Frontal cortex (tissue), 4 donors: Measurements from ENCODE around the gene SOBP. TPM values are rescaled to one million over a fixed set of nuclear protein-coding genes. Genes with fewer than 3 reads are reported as not detected.
"Not testable (repeated sequence)": the region's sequence is repeated elsewhere in the genome, so short reads cannot be mapped to it uniquely, and the experiment has no call there.

Experiments
- DNase-seq, 2 donors: peaks; one replicate each; pipeline ENCODE4 v3.0.0; 2012; ENCODE audit warnings: low spot score in 2 of 2
- FAIRE-seq: peaks from 2 replicates; lab custom pipeline; 2012; peaks lifted over from hg19 to GRCh38; lab: Jason Lieb, UNC
- total RNA-seq: library from RNA; depleted of rRNA; stranded (reverse); fragments of >200 nt; gene quantifications from one replicate; pipeline ENCODE4 v1.2.3, GENCODE V29; 2014
- donor health status: control.
- donor health status: control.
- donor health status: control.

The SOBP gene
- total RNA-seq, 1 donor from 2014 or later, result 42.4 TPM

DNA sequence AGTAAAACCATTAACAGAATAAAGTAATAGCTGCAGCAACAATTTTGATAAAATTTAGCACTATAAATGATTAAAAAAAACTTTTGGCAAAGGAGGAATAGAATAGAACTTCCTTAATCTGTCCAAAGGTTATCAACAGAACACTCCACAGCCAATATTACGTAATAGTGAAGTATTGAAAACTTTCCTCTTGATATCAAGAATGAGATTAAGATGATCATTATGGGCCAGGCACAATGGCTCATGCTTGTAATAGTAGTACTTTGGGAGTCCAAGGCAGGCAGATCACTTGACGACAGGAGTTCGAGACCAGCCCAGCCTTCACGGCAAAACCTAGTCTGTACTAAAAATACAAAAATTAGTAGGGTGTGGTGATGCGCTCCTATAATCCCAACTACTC lies 26.0 kb downstream of the SOBP start:
- FAIRE-seq, result no peak
- DNase-seq, result no peak

DNA sequence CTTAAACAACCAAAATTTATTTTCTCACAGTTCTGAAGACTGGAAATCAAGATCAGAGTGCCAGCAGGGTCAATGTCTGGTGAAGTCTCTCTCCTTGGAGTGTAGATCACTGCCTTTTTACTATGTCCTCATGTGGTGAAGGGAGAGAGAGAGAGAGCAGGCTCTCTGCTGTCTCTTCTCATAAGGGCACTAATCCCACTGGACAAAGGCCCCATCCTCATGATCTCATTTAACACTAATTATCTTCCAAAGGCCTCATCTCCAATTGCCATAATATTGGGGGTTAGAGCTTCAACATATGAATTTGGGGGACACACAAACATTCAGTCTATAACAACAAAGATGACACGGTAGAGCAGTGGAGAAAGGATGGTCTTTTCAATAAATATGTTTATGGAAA lies 27.4 kb downstream of the SOBP start:
- DNase-seq (no peak), FAIRE-seq (no peak)

DNA sequence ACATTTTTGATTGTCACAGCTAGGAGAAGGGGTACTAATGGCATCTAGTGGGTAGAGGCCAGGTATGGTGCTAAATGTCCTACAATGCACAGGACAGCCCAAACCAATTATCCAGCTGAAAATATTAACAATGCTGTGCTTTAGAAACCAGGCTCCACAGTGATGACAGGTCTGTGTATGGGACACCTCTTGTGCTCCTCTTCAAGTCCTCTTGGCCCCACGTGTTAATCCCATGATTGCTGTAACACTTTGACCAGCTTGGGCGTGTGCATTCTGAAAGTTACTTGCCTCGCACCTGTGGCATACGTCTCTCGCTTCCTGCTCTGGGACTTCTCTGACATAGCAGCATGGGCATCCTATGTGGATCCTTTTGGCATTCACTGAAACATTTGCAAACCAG lies 29.3 kb downstream of the SOBP start:
- not testable (repeated sequence) for FAIRE-seq, DNase-seq

DNA sequence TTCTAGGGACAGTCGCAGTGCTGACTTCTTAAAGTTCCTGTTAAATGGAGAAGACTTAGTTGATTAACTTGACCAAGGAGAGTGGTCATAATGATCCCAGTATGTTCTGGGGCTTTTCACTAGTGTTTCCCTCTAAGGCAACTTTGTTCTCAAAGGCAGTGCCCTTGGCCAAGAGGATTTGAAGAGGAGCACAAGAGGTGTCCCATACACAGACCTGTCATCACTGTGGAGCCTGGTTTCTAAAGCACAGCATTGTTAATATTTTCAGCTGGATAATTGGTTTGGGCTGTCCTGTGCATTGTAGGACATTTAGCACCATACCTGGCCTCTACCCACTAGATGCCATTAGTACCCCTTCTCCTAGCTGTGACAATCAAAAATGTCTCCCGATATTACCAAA lies 30.8 kb downstream of the SOBP start:
- not testable (repeated sequence) for FAIRE-seq, DNase-seq

DNA sequence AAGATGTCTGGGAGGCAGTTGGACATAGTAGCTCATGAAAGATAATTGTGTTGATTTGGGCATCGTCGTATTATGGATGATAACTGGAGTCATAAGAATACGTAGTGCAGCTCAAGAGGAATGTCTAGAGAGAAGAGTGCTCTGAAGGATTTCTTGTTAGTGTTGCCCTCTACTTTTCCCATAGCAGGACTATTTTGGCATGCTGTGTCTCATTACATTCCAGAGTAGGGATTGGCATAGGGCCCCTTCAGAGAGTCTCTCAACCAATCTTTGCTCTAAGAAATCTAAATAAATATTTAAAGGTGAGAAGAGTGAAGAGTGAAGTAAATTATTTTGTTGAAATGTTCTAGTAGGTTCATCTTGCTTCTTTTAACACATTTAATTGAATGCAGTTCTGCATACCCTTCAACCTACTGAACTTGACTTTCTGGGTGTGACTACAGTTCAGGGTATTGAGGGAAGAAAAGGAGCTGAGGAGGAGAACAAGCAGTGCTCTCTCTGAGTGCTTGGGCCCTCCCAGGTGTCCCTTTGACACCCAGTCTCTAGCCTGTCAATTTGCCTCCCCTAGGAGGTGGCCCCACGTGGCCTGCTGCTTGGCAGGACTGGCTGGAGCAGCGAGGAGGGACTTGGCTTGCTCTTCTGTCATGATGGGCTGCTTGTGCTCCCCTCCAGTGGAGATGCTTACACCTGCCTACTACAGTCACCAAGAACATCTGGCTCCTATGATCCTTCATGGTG lies 33.3 kb downstream of the SOBP start:
- no peak for DNase-seq
- FAIRE-seq, result no peak

DNA sequence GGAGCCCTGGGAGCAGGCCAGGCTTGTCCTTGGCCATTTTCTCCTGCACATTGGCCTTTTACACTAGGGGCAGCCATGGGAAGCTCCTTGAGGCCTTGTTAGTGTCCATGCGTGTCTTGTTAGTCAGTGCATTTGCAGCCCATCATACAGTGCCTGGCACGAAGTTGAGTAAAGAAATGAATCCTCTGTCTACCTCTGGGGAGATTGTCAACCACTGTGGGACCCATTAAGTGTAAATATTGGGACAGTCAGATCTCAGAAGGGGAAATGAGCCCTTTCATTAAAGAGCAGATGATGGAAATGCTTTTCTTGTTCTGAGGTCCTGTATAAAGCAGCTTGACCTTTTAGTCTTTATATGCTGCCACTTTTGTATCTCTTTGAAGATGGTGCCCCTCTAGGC lies 33.9 kb downstream of the SOBP start:
- no peak for DNase-seq
- FAIRE-seq, result no peak

DNA sequence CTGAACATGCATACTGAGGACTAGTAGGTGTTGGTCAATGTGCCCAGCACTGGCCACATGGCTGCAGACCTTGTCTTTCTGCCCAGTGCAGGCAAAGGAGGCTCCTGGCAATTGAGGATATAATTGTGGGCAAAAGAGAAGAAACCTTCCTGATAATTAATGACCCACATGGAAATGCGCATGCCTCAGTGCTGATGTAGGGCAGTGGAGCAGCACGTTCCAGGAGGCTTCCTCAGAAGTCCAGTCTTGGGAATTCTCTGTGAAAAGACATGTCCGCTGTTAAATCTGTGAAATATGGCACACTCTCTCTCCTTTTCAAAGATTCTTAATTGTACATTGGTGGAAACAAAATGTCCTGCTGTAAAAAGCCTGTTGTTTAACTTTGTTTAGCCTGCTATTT lies 34.7 kb downstream of the SOBP start:
- FAIRE-seq, result no peak
- no peak for DNase-seq

DNA sequence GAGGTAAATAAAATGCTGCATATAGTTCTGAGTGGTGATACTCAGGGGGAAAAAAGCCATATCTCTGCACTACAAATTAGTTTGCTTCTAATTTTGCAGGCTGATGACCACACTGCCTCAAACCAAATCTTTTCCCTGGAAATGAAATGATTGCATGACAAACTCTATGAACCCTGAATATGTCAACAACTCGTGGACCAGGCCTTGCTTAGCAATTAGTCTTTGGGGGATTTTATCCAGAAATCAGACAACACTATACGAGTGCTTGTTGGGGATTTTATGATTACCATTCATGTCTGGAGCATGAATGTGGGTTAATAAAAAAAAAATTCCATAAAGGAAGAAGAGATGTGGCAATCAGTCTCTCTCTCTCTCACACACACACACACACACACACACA lies 42.0 kb downstream of the SOBP start:
- DNase-seq (no peak), FAIRE-seq (no peak)

DNA sequence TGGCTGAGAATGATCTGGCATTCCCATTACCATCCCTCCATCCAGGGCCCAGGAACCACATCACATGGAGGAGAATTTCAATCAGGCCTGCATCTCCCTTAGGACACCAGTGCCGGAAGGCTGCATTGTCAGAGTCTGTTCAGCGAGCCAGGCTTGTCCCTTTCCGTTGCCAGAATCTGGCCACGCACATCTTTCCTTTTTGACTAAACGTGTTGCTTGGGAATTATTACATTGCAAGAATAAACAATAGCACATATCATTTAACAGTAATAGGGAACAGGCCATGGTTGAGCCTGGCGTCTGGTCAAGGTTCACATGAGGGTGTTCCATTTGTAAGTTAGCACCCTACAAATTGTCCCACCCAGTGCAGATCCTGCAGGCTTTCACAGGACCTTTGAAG lies 42.8 kb downstream of the SOBP start:
- FAIRE-seq (no peak), DNase-seq (no peak)

DNA sequence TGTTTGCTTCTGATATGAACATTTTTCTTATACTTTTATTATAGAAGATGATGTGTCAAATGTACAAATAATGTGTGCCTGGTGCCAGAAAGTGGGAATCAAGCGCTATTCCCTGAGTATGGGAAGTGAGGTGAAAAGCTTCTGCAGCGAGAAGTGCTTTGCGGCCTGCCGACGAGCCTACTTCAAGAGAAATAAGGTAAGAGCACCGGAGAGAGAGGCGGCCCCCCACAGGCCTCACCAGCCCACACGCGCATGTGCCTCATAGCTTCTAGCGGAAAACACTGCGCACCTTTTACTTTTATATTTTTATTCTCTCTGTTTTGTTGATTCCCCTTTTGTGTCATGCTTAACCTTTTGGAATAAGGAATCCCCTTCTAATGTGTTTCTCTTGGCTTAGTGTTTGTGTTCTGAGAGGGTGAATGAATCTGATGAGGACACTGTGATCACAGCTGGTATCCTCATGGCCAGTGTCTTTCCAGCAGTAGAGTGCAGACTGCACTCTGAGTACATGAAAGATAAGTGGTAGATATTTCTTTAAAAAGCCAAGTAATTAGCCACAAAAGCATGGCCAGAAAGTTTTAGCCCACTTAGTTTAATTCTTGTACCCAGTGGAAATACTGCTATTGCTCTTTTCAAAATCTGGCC lies 43.6 kb downstream of the SOBP start:
- DNase-seq, result no peak
- FAIRE-seq, result no peak

DNA sequence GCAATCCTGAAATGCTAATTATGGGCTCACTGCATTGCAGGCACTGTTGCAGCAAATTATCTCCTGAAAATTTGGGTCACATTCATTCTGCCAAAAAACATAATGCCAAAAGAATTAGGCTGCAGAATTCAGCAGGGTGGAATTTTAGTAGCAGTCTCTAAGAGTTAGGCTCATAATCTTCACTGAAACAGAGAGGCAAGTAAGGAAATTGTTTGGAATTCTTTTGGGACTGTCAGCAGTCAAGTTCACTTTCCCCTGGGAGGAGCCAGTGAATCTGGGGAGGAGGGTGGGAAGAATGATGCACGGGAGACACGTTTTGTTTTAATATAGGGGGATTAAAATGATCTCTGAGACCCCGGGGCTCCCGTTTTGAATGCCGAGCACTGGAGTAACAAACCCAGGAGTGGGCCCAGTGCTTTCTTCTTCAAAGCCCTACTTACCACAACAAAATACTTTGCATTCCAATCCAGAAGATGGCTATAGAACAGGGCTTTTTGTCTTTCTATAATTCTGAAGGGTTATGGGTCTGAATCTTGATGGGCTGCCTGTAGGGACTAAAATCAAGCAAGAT lies 44.7 kb downstream of the SOBP start:
- no peak for DNase-seq
- no peak for FAIRE-seq

DNA sequence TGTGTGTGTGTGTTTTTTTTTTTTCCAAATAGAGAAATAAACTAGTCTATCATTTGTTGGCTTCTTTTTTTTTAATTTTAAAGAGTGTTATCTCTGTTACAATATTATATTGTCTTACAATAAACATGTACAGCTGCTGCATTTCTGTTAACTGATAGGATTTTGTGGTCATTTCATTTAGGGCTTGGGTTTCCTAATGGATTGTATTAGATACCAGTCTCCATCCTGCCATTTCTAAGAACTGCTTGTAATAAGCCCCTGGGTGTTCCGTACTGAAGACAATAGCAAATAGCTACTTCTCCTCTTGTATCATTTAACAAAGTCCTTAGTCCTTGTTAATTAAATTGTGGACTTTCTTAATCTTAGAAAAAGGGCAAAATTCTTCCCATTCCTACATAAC lies 45.7 kb downstream of the SOBP start:
- FAIRE-seq (no peak), DNase-seq (no peak)

DNA sequence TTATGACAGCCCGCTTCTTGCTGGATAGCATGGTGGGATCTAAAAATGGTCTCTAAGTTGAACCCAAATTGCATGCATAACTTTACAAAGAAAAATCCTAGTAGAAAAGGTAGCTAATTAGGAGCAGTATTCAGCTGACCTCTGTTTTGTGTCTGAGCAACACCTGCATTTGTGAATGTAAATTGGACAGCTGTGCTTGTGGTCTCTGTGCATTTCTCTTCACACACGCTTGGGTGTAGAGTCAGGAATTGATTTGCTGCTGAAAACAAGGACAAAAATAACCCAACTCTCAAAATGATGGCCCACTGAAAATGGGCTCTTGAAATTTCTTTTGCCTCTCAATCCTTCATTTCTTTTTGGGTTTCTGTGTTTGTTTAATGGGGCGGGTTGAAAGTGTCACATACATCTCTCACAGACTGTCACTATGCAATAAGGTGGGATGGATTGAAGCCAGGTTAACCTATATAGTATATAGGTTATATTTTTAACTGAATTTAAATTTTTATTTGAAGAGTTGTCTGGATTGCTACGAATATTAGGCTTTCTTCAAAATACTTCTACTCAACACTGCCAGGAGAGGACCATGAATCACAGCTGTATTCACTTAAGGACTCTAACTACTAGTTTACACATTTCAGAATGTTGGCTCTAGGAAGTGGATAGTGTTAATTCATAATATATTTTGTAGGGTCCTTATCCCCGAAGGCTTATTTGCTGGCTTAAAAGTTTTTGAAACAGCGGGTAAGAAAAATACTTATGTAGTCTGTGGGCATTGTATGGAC lies 46.5 kb downstream of the SOBP start:
- DNase-seq (no peak), FAIRE-seq (no peak)

DNA sequence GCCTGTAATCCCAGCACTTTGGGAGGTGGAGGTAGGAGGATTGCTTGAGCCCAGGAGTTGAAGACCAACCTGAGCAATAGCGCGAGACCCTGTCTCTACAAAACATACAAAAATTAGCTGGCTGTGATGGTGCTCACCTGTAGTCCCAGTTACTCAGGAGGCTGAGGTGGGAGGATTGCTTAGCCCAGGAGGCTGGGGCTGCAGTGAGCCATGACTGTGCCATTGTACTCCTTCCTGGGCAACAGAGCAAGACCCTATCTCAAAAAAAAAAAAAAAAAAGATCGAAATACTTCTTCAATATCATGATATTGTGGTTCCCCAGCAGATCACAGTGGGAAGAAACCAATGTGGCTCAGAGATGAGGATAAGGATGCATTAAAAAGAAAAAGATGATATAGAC lies 47.6 kb downstream of the SOBP start:
- no peak for FAIRE-seq

DNA sequence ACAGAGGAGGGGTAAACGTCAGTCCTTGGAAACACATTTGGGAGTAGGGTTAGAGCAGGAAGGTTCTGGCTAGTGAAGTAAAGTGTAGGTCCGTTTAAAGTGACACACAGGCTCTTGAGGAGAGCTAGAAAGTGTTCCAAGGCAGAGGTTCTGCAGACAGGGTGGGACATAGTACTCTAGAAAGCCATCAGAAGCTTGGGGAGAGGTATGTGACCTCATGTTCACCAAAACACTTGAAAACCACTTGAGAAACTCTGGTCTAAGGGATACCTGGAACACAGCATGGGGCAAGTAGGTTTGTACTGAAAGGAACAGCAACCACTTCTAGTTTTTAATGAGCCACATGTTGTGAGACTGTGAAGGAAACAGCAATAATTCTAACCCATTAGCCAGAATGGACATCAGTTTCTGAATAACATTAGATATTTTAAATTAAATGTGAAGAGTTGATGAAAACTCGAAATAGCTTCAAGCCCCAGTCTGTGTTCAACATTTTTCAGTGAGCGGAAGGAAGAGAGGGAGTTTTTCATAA lies 49.0 kb downstream of the SOBP start:
- no peak for DNase-seq
- no peak for FAIRE-seq

More for the DNA sequence above, 47.6 kb downstream of the SOBP start:
- DNase-seq, result no peak

DNA sequence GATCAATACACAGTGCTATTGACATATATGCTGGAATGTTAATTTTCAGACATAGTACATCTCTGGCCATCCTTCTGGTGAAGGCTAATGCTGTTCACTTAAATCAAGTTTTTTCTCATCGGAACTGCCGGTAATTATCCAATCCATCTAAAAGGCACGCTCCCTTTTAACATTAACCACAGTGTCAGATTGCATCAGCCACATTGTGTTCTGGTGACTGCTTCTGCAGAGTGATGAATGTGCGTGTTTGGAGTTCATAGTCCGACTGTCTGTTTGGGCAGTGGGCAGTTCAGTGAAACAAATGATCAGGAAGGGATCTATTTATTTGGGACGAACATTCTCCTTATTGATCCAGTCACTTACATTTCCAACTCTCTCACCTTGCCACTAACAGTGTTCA lies 49.5 kb downstream of the SOBP start:
- FAIRE-seq, result no peak
- no peak for DNase-seq

DNA sequence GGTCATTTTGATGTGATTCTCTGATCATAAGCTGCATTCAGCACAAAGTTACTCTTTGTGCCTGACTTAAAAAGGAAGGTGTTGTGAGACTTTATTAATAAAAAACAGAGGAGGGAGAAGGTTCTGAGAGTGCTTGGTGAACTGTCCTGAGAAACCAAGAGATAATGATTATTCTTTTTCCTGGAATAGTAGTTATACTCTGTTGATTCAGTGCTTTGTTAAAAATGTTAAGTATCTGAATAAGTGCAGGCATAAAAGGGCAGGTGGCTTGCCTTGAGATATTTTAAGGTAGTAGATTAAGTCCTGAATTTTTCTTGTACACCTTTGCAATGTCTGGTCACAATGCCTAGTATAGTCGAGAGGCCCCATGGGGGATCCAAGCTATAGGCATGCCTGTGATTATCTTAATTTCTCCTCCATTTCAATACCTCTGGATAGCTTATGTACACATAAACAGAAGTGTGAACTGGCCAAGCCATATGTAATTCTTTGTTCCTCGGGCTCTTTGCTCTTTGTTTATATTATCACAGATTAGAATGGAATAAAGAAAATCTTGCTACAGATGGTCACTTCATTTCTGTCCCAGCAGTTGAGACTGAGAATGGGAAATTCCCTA lies 50.0 kb downstream of the SOBP start:
- no peak for FAIRE-seq
- no peak for DNase-seq

DNA sequence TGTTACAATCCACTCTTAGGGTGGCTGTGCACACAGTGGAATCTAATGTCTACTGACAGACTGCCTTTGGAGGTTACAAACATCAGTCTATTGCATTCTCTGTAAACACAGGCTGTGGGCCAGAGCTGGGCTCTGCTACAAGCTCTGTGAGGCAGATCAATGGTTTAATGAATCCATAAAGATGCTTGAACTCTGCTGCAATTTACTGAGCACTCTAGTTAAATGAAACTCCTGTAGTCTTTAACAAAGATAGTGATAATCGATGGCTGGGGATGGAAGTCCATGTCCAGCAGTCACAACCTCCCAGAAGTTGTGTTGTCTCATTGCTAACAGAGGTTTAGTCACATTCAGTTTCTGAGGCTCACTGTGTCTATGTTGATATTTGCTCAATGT lies 50.5 kb downstream of the SOBP start:
- DNase-seq (no peak), FAIRE-seq (no peak)

DNA sequence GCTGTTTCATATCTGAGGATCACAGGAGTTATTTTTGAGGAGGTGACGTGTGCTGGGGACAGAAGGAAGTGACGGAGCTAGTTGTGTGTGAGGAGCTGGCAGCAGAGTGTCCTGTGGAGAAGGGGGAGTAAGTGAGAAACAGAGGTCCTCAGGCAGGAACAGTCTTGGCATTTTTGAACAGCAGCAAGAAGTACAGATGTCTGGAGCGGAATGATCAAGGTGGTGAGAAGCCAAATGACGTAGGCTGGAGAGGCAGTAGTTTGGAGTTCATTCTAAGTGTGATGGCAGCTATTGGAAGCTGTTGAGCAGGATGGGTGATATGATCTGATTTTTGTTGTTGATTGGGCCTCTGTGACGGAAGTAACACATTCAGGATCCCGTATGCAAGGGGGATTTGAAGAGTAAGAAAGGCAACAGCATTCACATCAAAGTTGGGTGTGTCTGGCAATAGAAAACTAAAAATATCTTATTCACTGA lies 52.3 kb downstream of the SOBP start:
- DNase-seq (no peak), FAIRE-seq (no peak)

DNA sequence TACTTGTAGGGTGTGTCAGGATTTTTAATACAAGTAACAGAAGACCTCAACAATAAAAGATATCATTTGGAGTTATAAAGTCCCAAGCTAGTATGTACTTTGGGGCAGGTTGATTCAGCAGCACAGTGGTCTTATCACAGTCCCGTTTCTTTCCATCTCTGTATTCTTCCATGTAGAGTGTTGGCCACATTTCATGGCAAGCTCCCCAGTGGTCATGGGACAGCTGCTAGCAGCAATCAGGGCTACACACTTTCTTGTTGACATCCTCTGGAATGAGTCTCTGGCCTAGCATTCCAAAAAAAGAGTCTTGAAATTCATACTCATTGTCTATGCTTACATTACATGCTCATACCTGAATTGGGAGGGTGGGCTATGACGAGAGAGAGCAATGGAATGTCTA lies 53.2 kb downstream of the SOBP start:
- DNase-seq (no peak), FAIRE-seq (no peak)
